CD4-positive, alpha-beta T cell (primary cell): ENCODE measurements around the gene TEX2. TPM values are rescaled to one million over a fixed set of nuclear protein-coding genes. Genes with fewer than 3 reads are reported as not detected.

ENCODE experiments used
- ATAC-seq: fragments of 200-7000 bp; cut with Tn5 transposase; one replicate; pipeline ENCODE4 v1.10.0; 2022; ENCODE audit warnings: mild to moderate bottlenecking; ENCODE audit not compliant: poor library complexity
- CTCF ChIA-PET: fragments of 350-600 bp; sonication (Branson Sonifier 250); formaldehyde crosslinking; loops from one replicate; lab custom pipeline; 2021; ENCODE audit warnings: antibody characterized with exemption, inconsistent platforms; lab: Charles Lee
- POLR2A ChIA-PET: fragments of 350-600 bp; sonication (Branson Sonifier 250); formaldehyde crosslinking; loops from one replicate; lab custom pipeline; 2021; ENCODE audit warnings: antibody characterized with exemption, inconsistent platforms; lab: Charles Lee
- DNase-seq, 14 experiments: peaks; one replicate each; pipeline ENCODE4 v3.0.0-alpha.2; 2013 to 2020; ENCODE audit warnings: mixed read lengths in 2 of 14
- H3K27ac ChIP-seq, 2 donors: one replicate each; pipeline versions ENCODE4 v1.5.1 to v1.7.0; 2013; ENCODE audit warnings: low read length in 2 of 2, low read depth in 1 of 2, mild to moderate bottlenecking in 1 of 2
- H3K27me3 ChIP-seq, 2 experiments: 1 replicate in 1 of 2; 2 replicates in 1 of 2; pipeline versions ENCODE4 v1.6.1 to v1.7.0; 2013; ENCODE audit warnings: low read length in 2 of 2, control low read depth in 1 of 2, mild to moderate bottlenecking in 1 of 2, moderate library complexity in 1 of 2; ENCODE audit not compliant: insufficient read depth in 2 of 2, control insufficient read depth in 1 of 2
- H3K36me3 ChIP-seq: one replicate; pipeline ENCODE4 v1.6.1; 2013; ENCODE audit warnings: low read length, control low read depth; ENCODE audit not compliant: insufficient read depth
- H3K4me1 ChIP-seq: one replicate; pipeline ENCODE4 v1.6.1; 2013; ENCODE audit warnings: low read length, control low read depth; ENCODE audit not compliant: insufficient read depth
- H3K4me3 ChIP-seq: one replicate; pipeline ENCODE4 v1.5.1; 2013; ENCODE audit warnings: mild to moderate bottlenecking, low read length, moderate library complexity
- H3K9me3 ChIP-seq, 2 experiments: 1 replicate in 1 of 2; 2 replicates in 1 of 2; pipeline versions ENCODE4 v1.6.1 to v1.7.0; 2013; ENCODE audit warnings: low read length in 2 of 2, mild to moderate bottlenecking in 2 of 2, control low read depth in 1 of 2, moderate library complexity in 1 of 2; ENCODE audit not compliant: control insufficient read depth in 1 of 2, insufficient read depth in 1 of 2
- H3K27ac Mint-ChIP-seq: one replicate; pipeline ENCODE4 v1.8.0; 2020; ENCODE audit warnings: mixed read lengths
- H3K27me3 Mint-ChIP-seq: one replicate; pipeline ENCODE4 v1.8.0; 2021; ENCODE audit warnings: mixed read lengths
- H3K36me3 Mint-ChIP-seq: one replicate; pipeline ENCODE4 v1.8.0; 2021; ENCODE audit warnings: low read depth, mixed read lengths
- H3K4me1 Mint-ChIP-seq: one replicate; pipeline ENCODE4 v1.8.0; 2021; ENCODE audit warnings: low read depth, mixed read lengths
- H3K4me3 Mint-ChIP-seq: one replicate; pipeline ENCODE4 v1.8.0; 2020; ENCODE audit warnings: mild to moderate bottlenecking, mixed read lengths
- H3K9me3 Mint-ChIP-seq: one replicate; pipeline ENCODE4 v1.8.0; 2020; ENCODE audit warnings: mixed read lengths
- intact Hi-C, 2 experiments: fragments of 100-400 bp; cut with DNase I in 1 of 2; cut with micrococcal nuclease in 1 of 2; formaldehyde crosslinking; loops; one replicate each; pipeline versions ENCODE4 v1.15.1 to v1.9.0; 2023 to 2025; cut with DNase I, micrococcal nuclease
- total RNA-seq, 174 experiments: library from RNA in 2 of 174; stranded (reverse) in 2 of 174; gene quantifications; one replicate each; pipeline ENCODE4 v1.2.3 and lab custom pipeline; 2021 to 2026
- TF ChIP-seq, protein P1 (sequence below): fragments of 200-600 bp; IDR thresholded peaks from one replicate; pipeline ENCODE4 v1.8.0; 2022; ENCODE audit warnings: antibody characterized with exemption, mild to moderate bottlenecking

TEX2 gene
- total RNA-seq, 2 experiments from 2014 or later: 8.6 to 8.9 TPM

DNA sequence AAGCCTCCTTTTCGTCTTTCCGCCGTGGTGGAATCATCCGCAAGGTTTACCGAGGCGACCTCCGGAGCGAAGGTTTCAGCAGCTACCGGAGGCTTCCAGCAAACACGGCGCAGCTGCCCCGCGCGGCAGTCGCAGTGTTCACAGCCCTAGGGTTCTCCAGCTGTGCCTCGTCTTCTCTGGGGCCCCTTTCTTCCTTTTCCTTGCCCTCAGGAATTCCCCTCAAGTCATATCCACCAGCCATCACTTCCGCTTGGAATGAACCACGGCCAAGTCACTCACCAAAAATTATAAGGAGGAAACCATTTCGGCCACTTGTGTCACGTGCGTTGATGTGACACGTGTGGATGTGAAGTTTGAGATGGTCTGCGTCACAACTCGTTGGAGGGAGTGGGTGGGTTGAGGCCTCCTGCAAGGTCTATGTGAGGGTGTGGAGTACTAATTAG, 132.5 kb downstream of the TEX2 start:
- peaks cover 31% of the 10 kb centered on the region for H3K4me1 ChIP-seq
- H3K9me3 Mint-ChIP-seq: no peaks in the 10 kb centered on the region
- no peaks in the 10 kb centered on the region for H3K27me3 ChIP-seq
- peaks cover 11% of the 10 kb centered on the region for H3K36me3 Mint-ChIP-seq
- ChIA-PET POLR2A (interaction anchor here (0.6 to 7.1 kb wide), 25 partner anchors 10 to 390 kb away, joined by 3 to 166 read pairs (median 6); partner anchors contain the start of genes CD79B, CEP95, DDX5 and ICAM2), CTCF (interaction anchor here (0.7 to 9.5 kb wide), 8 partner anchors 64 to 211 kb away, joined by 3 to 170 read pairs (median 5); partner anchors contain the start of gene ICAM2)
- H3K27ac ChIP-seq: peak overlapping the region; percentile 88 to 96
- peaks cover 51% of the 10 kb centered on the region for H3K4me1 Mint-ChIP-seq
- ATAC-seq (peak; percentile 55), DNase-seq (peak in 6 of 14 experiments; percentile 18 to 88 (median 62))
- H3K9me3 ChIP-seq: no peaks in the 10 kb centered on the region
- TF ChIP-seq, protein P1, sequence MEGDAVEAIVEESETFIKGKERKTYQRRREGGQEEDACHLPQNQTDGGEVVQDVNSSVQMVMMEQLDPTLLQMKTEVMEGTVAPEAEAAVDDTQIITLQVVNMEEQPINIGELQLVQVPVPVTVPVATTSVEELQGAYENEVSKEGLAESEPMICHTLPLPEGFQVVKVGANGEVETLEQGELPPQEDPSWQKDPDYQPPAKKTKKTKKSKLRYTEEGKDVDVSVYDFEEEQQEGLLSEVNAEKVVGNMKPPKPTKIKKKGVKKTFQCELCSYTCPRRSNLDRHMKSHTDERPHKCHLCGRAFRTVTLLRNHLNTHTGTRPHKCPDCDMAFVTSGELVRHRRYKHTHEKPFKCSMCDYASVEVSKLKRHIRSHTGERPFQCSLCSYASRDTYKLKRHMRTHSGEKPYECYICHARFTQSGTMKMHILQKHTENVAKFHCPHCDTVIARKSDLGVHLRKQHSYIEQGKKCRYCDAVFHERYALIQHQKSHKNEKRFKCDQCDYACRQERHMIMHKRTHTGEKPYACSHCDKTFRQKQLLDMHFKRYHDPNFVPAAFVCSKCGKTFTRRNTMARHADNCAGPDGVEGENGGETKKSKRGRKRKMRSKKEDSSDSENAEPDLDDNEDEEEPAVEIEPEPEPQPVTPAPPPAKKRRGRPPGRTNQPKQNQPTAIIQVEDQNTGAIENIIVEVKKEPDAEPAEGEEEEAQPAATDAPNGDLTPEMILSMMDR: peak; percentile 18
- intact Hi-C loops: loop anchor here in 1 of 2 experiments (1.0 to 5.0 kb wide), 5 partner anchors 16 to 213 kb away; partner anchors contain the start of gene GH1
- no peaks in the 10 kb centered on the region for H3K36me3 ChIP-seq
- H3K27ac Mint-ChIP-seq: peak overlapping the region; percentile 92
- peak overlapping the region; percentile 91 for H3K4me3 Mint-ChIP-seq
- H3K27me3 Mint-ChIP-seq: no peaks in the 10 kb centered on the region
- H3K4me3 ChIP-seq: peak overlapping the region; percentile 65

GRCh38 chr17:64129765-64130558, 133.1 kb downstream of the TEX2 start, which contains the start of gene ERN1:
ERN1 (minus strand) TSS chr17:64130144; CDS start chr17:64130029, 115 bp downstream.
- H3K27ac Mint-ChIP-seq: peak within 1 kb of the TSS; percentile 92
- ChIA-PET CTCF (interaction anchor here (0.9 to 9.5 kb wide), 7 partner anchors 63 to 139 kb away, joined by 3 to 170 read pairs (median 6); partner anchors contain the start of gene ICAM2), POLR2A (interaction anchor here (0.6 to 7.1 kb wide), 29 partner anchors 9 to 389 kb away, joined by 3 to 166 read pairs (median 6); partner anchors contain the start of genes CD79B, CEP95, DDX5 and ICAM2)
- H3K4me1 ChIP-seq: peaks cover 36% of the 10 kb centered on the region
- TF ChIP-seq, protein P1: no peak
- H3K36me3 Mint-ChIP-seq: peaks cover 11% of the 10 kb centered on the region
- no peaks in the 10 kb centered on the region for H3K27me3 ChIP-seq
- peak; percentile 86 for ATAC-seq
- peak; percentile 85 to 95 (median 91) for DNase-seq
- H3K4me1 Mint-ChIP-seq: peaks cover 57% of the 10 kb centered on the region
- H3K4me3 Mint-ChIP-seq: peak within 1 kb of the TSS; percentile 99
- H3K9me3 Mint-ChIP-seq: no peaks in the 10 kb centered on the region
- H3K27ac ChIP-seq: peak within 1 kb of the TSS; percentile 88 to 96
- peak within 1 kb of the TSS; percentile 89 for H3K4me3 ChIP-seq
- intact Hi-C loops: loop anchor here (1.0 to 10.0 kb wide), 6 partner anchors 16 to 535 kb away; partner anchors contain the start of genes GH1 (in 1 of the 2) and SMURF2 (in 1 of the 2)
- no peaks in the 10 kb centered on the region for H3K27me3 Mint-ChIP-seq
- H3K36me3 ChIP-seq: no peaks in the 10 kb centered on the region
- no peaks in the 10 kb centered on the region for H3K9me3 ChIP-seq

DNA sequence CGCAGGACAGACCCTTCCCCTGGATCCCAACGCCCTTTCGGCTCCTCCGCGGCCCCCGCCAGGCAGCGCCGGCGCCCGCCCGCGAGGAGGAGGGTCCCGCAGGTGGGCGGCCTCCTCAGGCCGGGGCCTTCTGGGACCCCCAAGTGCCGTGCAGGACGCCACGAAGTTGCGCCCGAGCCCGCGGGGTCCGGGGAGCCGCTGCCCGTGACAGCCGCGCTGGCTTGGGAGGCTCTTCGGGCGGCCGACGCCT, 133.6 kb downstream of the TEX2 start:
- no peak overlapping the region for H3K27ac ChIP-seq
- peaks cover 36% of the 10 kb centered on the region for H3K4me1 ChIP-seq
- TF ChIP-seq, protein P1: no peak
- Mint-ChIP-seq H3K4me1 (peaks cover 62% of the 10 kb centered on the region), H3K27ac (peak overlapping the region; percentile 84), H3K9me3 (no peaks in the 10 kb centered on the region), H3K27me3 (no peaks in the 10 kb centered on the region), H3K4me3 (peak overlapping the region; percentile 99), H3K36me3 (peaks cover 12% of the 10 kb centered on the region)
- peak overlapping the region; percentile 89 for H3K4me3 ChIP-seq
- H3K9me3 ChIP-seq: no peaks in the 10 kb centered on the region
- peak in 1 of 14 experiments; percentile 38 for DNase-seq
- ChIA-PET CTCF (interaction anchor here (0.7 to 9.5 kb wide), 5 partner anchors 47 to 113 kb away, joined by 4 to 170 read pairs (median 7); partner anchors contain the start of gene ICAM2), POLR2A (interaction anchor here (0.7 to 7.1 kb wide), 20 partner anchors 8 to 377 kb away, joined by 3 to 166 read pairs (median 6); partner anchors contain the start of genes CEP95, DDX5 and ICAM2)
- no peak for ATAC-seq
- no peaks in the 10 kb centered on the region for H3K27me3 ChIP-seq
- intact Hi-C loops: loop anchor here in 1 of 2 experiments (5.0 to 10.0 kb wide), 2 partner anchors 47 to 535 kb away; partner anchors contain the start of gene SMURF2
- H3K36me3 ChIP-seq: no peaks in the 10 kb centered on the region
